K562 (cell line): ENCODE measurements around the gene SCRN2. TPM values are rescaled to one million over a fixed set of nuclear protein-coding genes. Genes with fewer than 3 reads are reported as not detected.

Source experiments
- CBFA2T2 ChIP-seq: fragments of 450-650 bp; conservative IDR thresholded peaks from 2 replicates; pipeline ENCODE4 v1.6.1; 2017; ENCODE audit warnings: mild to moderate bottlenecking
- CHD2 ChIP-seq: IDR thresholded peaks from 2 replicates; pipeline ENCODE4 v1.6.1; 2011; ENCODE audit warnings: low read depth, low read length
- CSDE1 ChIP-seq, 2 experiments: fragments of 450-650 bp; IDR thresholded peaks; 2 replicates each; pipeline ENCODE4 v1.6.1; 2016; ENCODE audit warnings: mild to moderate bottlenecking in 1 of 2
- CTBP1 ChIP-seq: fragments of 450-650 bp; IDR thresholded peaks from 2 replicates; pipeline ENCODE4 v1.6.1; 2016; ENCODE audit warnings: borderline replicate concordance
- FOXK2 ChIP-seq, 2 experiments: fragments of 450-650 bp; IDR thresholded peaks in 1 of 2; conservative IDR thresholded peaks in 1 of 2; 2 replicates each; pipeline ENCODE4 v1.6.1; 2016; ENCODE audit warnings: low read depth in 2 of 2, mild to moderate bottlenecking in 1 of 2
- GTF2A2 ChIP-seq: IDR thresholded peaks from 2 replicates; pipeline ENCODE4 v1.6.1; 2016; ENCODE audit warnings: mild to moderate bottlenecking, missing genetic modification characterization, missing compliant biosample characterization
- HDAC8 ChIP-seq: fragments of 450-650 bp; IDR thresholded peaks from 2 replicates; pipeline ENCODE4 v1.6.1; 2016; ENCODE audit warnings: mild to moderate bottlenecking, missing genetic modification characterization, moderate library complexity, missing compliant biosample characterization
- HNRNPL ChIP-seq: fragments of 200-400 bp; formaldehyde crosslinking; IDR thresholded peaks from 2 replicates; pipeline ENCODE4 v1.6.1; 2017; ENCODE audit warnings: low read depth, mild to moderate bottlenecking, low read length
- JUN ChIP-seq, 2 experiments: sonication (generic) in 1 of 2; formaldehyde crosslinking in 1 of 2; IDR thresholded peaks; 2 replicates each; pipeline versions ENCODE4 v1.6.1 to v1.8.0; 2012 to 2022; ENCODE audit warnings: borderline replicate concordance in 2 of 2, mild to moderate bottlenecking in 2 of 2, improper control_type of control experiment in 1 of 2, low read depth in 1 of 2, low read length in 1 of 2, missing genetic modification reagents in 1 of 2
- NFATC3 ChIP-seq: fragments of 450-650 bp; IDR thresholded peaks from 2 replicates; pipeline ENCODE4 v1.6.1; 2017; ENCODE audit warnings: mild to moderate bottlenecking
- NFE2 ChIP-seq: IDR thresholded peaks from 2 replicates; pipeline ENCODE4 v1.6.1; 2014; ENCODE audit warnings: antibody characterized with exemption, low read depth
- TAF15 ChIP-seq: fragments of 200-400 bp; formaldehyde crosslinking; IDR thresholded peaks from 2 replicates; pipeline ENCODE4 v1.6.1; 2017; ENCODE audit warnings: mild to moderate bottlenecking, low read depth, low read length, moderate library complexity
- THRAP3 ChIP-seq: fragments of 450-650 bp; IDR thresholded peaks from 2 replicates; pipeline ENCODE4 v1.6.1; 2016; ENCODE audit warnings: mild to moderate bottlenecking, inconsistent platforms, borderline replicate concordance
- TSC22D4 ChIP-seq: fragments of 450-650 bp; IDR thresholded peaks from 2 replicates; pipeline ENCODE4 v1.6.1; 2016; ENCODE audit warnings: missing genetic modification characterization, missing biosample characterization, control low read depth
- ZBTB7A ChIP-seq: IDR thresholded peaks from 2 replicates; pipeline ENCODE4 v1.6.1; 2011; ENCODE audit warnings: low read depth, mild to moderate bottlenecking, low read length, moderate library complexity, borderline replicate concordance; ENCODE audit not compliant: control insufficient read depth
- polyA plus RNA-seq, 8 experiments: library from polyadenylated mRNA; depleted of rRNA in 4 of 8; stranded (reverse) in 5 of 8; unstranded in 3 of 8; fragments of >200 nt; fragmentation: Nextera tagmentation in 2 of 8; fragmentation: Illumina TruSeq in 1 of 8; extraction: Ambion mirVana in 2 of 8; extraction: Trizol in 1 of 8; gene quantifications; 2 replicates each; pipeline versions ENCODE4 v1.2.1 to v1.2.3, GENCODE V29; 2011 to 2014; ENCODE audit warnings: inconsistent platforms in 1 of 8, missing spikeins in 1 of 8
- total RNA-seq, 7 experiments: library from RNA; depleted of rRNA in 6 of 7; stranded (reverse); fragments of >200 nt in 6 of 7; fragmentation: Illumina TruSeq in 2 of 7; extraction: Trizol in 2 of 7; gene quantifications; 2 replicates each; pipeline versions ENCODE4 v1.2.1 to v1.2.3, GENCODE V29; 2011 to 2021; ENCODE audit warnings: low replicate concordance in 1 of 7
- TF ChIP-seq, protein P1 (sequence below): sonication (generic); formaldehyde crosslinking; IDR thresholded peaks from 2 replicates; pipeline ENCODE4 v1.8.0; 2022; ENCODE audit warnings: missing genetic modification reagents, mild to moderate bottlenecking, moderate library complexity, borderline replicate concordance
- TF ChIP-seq, protein P2 (sequence below), 2 experiments: fragments of 450-650 bp; formaldehyde crosslinking in 1 of 2; IDR thresholded peaks; 2 replicates each; pipeline versions ENCODE4 v1.4.0 to v1.6.1; 2014 to 2020; ENCODE audit warnings: mild to moderate bottlenecking in 2 of 2, borderline replicate concordance in 1 of 2, low read depth in 1 of 2
- TF ChIP-seq, protein P3 (sequence below): sonication (generic); IDR thresholded peaks from 2 replicates; pipeline ENCODE4 v1.6.1; 2016

Gene SCRN2
- total and polyA plus RNA-seq, 9 of the 15 experiments (the other 6 are each of a cell fraction or from before 2014, with no cell fraction given), result 0.25 to 32.9 (median 13.6) TPM

GRCh38 chr17:47889734-47890529, 48.9 kb upstream of the SCRN2 start (continued):
- TF ChIP-seq TAF15 (no peak), ZBTB7A (no peak), CSDE1 (IDR thresholded peaks at IDR 0.05) (no peak), CBFA2T2 (no peak), THRAP3 (no peak), NFE2 (no peak), HDAC8 (tag) (no peak), CHD2 (no peak), HNRNPL (no peak), JUN (IDR thresholded peaks at IDR 0.05; ENCODE audit: borderline replicate concordance, low read depth, low read length) (0 out of 2 replicates have a peak, but pooled peaks have one; percentile 14), JUN (CRISPR knock-in tag; IDR thresholded peaks at IDR 0.05; ENCODE audit: borderline replicate concordance) (no peak), NFATC3 (no peak), GTF2A2 (tag) (no peak), FOXK2 (conservative IDR thresholded peaks at IDR 0.05 in 1 of 2, IDR thresholded peaks at IDR 0.05 in 1 of 2; ENCODE audit: low read depth in 2 of 2) (no peak), CTBP1 (peak; percentile 58), TSC22D4 (tag) (no peak)
- TF ChIP-seq, protein P1, sequence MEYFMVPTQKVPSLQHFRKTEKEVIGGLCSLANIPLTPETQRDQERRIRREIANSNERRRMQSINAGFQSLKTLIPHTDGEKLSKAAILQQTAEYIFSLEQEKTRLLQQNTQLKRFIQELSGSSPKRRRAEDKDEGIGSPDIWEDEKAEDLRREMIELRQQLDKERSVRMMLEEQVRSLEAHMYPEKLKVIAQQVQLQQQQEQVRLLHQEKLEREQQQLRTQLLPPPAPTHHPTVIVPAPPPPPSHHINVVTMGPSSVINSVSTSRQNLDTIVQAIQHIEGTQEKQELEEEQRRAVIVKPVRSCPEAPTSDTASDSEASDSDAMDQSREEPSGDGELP (CRISPR knock-in tag), result peak; percentile 71; the same call in 1 of the 2 replicates
- TF ChIP-seq, protein P2, sequence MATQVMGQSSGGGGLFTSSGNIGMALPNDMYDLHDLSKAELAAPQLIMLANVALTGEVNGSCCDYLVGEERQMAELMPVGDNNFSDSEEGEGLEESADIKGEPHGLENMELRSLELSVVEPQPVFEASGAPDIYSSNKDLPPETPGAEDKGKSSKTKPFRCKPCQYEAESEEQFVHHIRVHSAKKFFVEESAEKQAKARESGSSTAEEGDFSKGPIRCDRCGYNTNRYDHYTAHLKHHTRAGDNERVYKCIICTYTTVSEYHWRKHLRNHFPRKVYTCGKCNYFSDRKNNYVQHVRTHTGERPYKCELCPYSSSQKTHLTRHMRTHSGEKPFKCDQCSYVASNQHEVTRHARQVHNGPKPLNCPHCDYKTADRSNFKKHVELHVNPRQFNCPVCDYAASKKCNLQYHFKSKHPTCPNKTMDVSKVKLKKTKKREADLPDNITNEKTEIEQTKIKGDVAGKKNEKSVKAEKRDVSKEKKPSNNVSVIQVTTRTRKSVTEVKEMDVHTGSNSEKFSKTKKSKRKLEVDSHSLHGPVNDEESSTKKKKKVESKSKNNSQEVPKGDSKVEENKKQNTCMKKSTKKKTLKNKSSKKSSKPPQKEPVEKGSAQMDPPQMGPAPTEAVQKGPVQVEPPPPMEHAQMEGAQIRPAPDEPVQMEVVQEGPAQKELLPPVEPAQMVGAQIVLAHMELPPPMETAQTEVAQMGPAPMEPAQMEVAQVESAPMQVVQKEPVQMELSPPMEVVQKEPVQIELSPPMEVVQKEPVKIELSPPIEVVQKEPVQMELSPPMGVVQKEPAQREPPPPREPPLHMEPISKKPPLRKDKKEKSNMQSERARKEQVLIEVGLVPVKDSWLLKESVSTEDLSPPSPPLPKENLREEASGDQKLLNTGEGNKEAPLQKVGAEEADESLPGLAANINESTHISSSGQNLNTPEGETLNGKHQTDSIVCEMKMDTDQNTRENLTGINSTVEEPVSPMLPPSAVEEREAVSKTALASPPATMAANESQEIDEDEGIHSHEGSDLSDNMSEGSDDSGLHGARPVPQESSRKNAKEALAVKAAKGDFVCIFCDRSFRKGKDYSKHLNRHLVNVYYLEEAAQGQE (IDR thresholded peaks at IDR 0.05; ENCODE audit: borderline replicate concordance), result peak; percentile 97
- TF ChIP-seq, protein P2 (CRISPR knock-in tag; IDR thresholded peaks at IDR 0.05; ENCODE audit: low read depth), result no peak
- TF ChIP-seq, protein P3, sequence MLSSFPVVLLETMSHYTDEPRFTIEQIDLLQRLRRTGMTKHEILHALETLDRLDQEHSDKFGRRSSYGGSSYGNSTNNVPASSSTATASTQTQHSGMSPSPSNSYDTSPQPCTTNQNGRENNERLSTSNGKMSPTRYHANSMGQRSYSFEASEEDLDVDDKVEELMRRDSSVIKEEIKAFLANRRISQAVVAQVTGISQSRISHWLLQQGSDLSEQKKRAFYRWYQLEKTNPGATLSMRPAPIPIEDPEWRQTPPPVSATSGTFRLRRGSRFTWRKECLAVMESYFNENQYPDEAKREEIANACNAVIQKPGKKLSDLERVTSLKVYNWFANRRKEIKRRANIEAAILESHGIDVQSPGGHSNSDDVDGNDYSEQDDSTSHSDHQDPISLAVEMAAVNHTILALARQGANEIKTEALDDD, result no peak
